ENCODE results near the gene PCK1.

DNA sequence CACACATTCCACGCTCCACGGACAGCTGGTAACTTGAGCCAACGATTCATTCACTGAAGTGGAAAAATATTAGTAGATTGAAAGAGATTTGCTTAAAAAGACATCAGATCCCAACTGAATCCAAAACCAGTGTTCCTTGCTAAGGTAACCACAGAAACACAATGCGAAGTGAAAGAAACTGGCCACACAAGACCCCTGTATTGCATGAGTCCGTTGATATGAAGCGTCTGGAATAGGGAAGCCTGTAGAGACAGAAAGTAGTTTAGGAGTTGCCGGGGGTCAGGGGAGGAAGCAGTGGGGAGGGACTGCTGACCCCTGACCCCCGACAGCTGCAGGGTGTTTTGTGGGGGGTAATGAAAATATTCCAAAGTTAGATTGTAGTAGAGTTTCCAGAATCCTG lies 10.0 kb downstream of the PCK1 start:
- TF ChIP-seq POLR2A (IDR thresholded peaks at IDR 0.05) (no peak), POLR2AphosphoS5 (IDR thresholded peaks at IDR 0.05) (no peak)
- TF ChIP-seq, protein P1, sequence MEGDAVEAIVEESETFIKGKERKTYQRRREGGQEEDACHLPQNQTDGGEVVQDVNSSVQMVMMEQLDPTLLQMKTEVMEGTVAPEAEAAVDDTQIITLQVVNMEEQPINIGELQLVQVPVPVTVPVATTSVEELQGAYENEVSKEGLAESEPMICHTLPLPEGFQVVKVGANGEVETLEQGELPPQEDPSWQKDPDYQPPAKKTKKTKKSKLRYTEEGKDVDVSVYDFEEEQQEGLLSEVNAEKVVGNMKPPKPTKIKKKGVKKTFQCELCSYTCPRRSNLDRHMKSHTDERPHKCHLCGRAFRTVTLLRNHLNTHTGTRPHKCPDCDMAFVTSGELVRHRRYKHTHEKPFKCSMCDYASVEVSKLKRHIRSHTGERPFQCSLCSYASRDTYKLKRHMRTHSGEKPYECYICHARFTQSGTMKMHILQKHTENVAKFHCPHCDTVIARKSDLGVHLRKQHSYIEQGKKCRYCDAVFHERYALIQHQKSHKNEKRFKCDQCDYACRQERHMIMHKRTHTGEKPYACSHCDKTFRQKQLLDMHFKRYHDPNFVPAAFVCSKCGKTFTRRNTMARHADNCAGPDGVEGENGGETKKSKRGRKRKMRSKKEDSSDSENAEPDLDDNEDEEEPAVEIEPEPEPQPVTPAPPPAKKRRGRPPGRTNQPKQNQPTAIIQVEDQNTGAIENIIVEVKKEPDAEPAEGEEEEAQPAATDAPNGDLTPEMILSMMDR (IDR thresholded peaks at IDR 0.05 in 8 of 11, conservative IDR thresholded peaks at IDR 0.05 in 3 of 11) = no peak

Measured in spleen (tissue), 7 donors.